Activated naive CD8-positive, alpha-beta T cell treated with anti-CD3 and anti-CD28 coated beads for 36 hours (primary cell): ENCODE measurements around the gene RRBP1. TPM values are rescaled to one million over a fixed set of nuclear protein-coding genes. Genes with fewer than 3 reads are reported as not detected.

Experiments used
- DNase-seq: peaks from one replicate; pipeline ENCODE4 v3.0.0; 2021
- H3K27ac Mint-ChIP-seq: one replicate; pipeline ENCODE4 v1.8.0; 2022; ENCODE audit warnings: mild to moderate bottlenecking, moderate library complexity, mixed read lengths
- H3K27me3 Mint-ChIP-seq: one replicate; pipeline ENCODE4 v1.8.0; 2022; ENCODE audit warnings: mild to moderate bottlenecking, mixed read lengths
- H3K36me3 Mint-ChIP-seq: one replicate; pipeline ENCODE4 v1.8.0; 2021; ENCODE audit warnings: mild to moderate bottlenecking, mixed read lengths
- H3K4me1 Mint-ChIP-seq: one replicate; pipeline ENCODE4 v1.8.0; 2021; ENCODE audit warnings: mixed read lengths
- H3K4me3 Mint-ChIP-seq: one replicate; pipeline ENCODE4 v1.8.0; 2022; ENCODE audit warnings: mild to moderate bottlenecking, moderate library complexity, mixed read lengths
- H3K9me3 Mint-ChIP-seq: one replicate; pipeline ENCODE4 v1.8.0; 2022; ENCODE audit warnings: mixed read lengths
- total RNA-seq, 2 experiments: library from RNA; stranded (reverse); gene quantifications; one replicate each; pipeline ENCODE4 v1.2.3, GENCODE V29; 2021

The RRBP1 gene
- total RNA-seq, 2 experiments from 2014 or later: 24.0 to 26.5 TPM

GRCh38 chr20:17625246-17626051, 56.6 kb downstream of the RRBP1 start:
- Mint-ChIP-seq H3K27ac (no peak overlapping the region), H3K36me3 (no peaks in the 10 kb centered on the region), H3K4me1 (no peaks in the 10 kb centered on the region), H3K4me3 (no peak overlapping the region), H3K9me3 (no peaks in the 10 kb centered on the region), H3K27me3 (no peaks in the 10 kb centered on the region)
- no peak for DNase-seq

DNA sequence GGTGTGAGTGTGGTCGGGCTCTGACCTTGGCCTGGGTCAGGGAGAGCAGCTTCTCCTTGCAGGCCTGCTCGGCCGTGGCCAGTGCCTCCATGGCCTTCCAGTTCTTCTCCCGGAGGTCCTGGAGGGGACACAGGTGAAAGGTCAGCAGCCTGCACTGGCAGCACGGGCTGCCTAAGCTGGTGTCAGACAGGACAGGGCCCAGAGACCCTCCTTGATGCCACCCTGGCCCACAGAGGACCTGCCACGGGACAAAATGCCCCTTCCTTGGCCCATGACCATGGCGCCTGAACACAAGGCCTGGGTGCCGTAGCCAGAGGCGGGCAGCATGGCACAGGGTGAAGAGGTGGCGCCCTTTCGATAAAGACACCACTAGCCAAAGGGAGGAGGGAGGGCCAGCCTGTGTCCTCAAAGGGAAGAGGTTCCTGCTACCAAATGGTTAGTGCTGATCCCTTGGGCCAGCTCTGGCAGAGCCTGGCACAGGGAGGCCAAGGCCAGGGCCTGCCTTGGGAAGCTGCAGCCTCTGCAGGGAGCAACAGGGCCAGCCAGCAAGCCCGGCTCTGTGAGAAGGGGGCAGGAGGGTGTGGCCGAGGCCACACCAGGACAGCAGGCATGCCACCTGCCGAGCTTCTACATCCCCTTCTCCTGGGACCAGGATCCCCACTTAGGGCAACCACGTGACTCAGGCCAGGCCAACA, 57.3 kb downstream of the RRBP1 start:
- Mint-ChIP-seq H3K27ac (no peak overlapping the region), H3K27me3 (no peaks in the 10 kb centered on the region), H3K4me3 (no peak overlapping the region)

DNA sequence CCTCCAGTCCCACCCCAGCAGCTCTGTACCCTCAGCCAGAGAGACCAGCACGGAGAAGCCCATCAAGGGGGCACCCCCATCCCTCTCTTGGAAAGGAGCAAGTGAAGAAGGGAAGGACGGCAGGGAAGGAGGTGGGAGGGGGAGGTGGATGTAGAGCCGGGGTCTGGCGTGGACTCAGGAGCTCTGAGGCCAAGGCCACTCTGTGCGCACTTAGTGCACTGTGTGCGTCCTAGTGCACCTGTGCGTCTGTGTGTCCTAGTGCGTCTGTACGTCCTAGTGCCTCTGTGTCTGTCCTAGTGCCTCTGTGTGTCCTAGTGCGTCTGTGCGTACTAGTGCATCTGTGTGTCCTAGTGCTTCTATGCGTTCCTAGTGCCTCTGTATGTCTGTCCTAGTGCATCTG, 58.0 kb downstream of the RRBP1 start:
- H3K9me3 Mint-ChIP-seq: no peaks in the 10 kb centered on the region
- no peak overlapping the region for H3K4me3 Mint-ChIP-seq
- H3K27ac Mint-ChIP-seq: no peak overlapping the region
- no peak for DNase-seq
- H3K36me3 Mint-ChIP-seq: no peaks in the 10 kb centered on the region
- H3K4me1 Mint-ChIP-seq: no peaks in the 10 kb centered on the region
- no peaks in the 10 kb centered on the region for H3K27me3 Mint-ChIP-seq

More for the DNA sequence above, 57.3 kb downstream of the RRBP1 start:
- no peak for DNase-seq
- Mint-ChIP-seq H3K9me3 (no peaks in the 10 kb centered on the region), H3K36me3 (no peaks in the 10 kb centered on the region), H3K4me1 (no peaks in the 10 kb centered on the region)

DNA sequence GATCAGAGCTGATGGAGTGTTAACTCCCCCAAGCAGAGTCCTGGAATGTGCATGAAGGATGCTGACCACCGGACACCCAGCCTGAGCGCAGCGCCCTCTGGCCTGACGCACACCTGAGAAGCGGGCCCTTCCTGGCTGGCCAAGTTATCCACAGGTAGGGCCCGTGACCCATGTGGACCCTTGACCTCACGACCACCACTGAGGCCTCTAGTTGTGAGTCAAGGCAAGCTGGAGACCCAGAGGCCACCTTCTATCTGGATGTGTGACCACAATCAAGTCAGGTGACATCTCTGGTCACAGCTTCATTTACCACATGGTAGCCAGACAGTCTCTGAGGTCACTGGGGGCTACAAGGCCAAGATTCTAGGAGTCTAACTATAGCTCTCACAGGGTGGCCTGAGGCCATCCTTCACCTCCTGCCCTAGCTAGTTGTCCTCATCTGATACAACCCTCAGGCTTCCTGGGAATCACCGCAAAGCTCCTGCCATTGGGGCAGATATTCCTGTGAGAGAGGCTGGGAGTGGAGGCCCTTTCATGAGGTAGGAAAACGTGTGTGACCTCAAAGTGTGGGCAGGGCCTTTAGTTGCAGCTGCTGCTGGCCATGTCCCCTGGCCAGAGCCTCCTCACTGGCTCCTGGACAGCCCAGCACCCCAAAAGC, 59.1 kb downstream of the RRBP1 start:
- H3K27ac Mint-ChIP-seq: no peak overlapping the region

DNA sequence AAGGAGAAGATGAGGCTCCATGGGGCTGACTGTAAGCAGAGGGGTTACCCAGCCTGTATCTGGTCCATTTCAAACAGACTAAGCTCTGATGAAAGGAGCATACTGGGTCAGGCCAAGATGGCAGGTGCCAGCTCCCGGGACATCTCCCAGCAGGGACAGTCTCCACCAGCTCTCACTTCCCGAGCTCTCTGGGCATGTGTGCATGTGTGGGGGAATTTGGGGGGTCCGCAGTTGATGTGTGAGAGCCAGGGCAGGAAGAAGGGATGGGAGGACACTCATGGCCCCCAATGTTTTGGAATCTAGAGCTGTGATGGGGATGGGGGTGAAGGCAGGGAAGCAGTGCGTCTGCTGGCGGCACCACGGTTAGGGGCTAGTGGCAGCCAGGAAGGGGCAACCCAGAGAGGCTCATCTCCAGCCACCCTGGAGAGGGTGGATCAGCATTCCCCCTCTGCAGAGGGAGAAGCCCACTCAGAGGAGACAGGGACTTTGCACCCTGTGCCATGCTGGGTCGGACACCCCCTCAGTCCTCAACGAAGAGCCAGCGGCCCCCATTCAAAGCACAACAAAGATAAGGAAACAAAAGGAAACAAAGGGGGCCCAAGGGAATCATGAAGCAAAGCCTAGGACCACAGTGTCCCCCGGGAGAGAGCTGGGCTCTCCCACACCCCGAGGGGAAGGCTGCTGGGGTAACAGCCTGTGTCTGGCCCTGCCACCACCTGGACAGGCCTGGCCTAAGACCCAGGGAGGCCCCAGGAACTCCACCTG, 59.8 kb downstream of the RRBP1 start:
- H3K27ac Mint-ChIP-seq: no peak overlapping the region
- no peak overlapping the region for H3K4me3 Mint-ChIP-seq
- no peaks in the 10 kb centered on the region for H3K27me3 Mint-ChIP-seq
- no peaks in the 10 kb centered on the region for H3K4me1 Mint-ChIP-seq
- no peaks in the 10 kb centered on the region for H3K36me3 Mint-ChIP-seq
- H3K9me3 Mint-ChIP-seq: no peaks in the 10 kb centered on the region
- DNase-seq: no peak

More for the DNA sequence above, 59.1 kb downstream of the RRBP1 start:
- DNase-seq: no peak
- Mint-ChIP-seq H3K27me3 (no peaks in the 10 kb centered on the region), H3K36me3 (no peaks in the 10 kb centered on the region), H3K9me3 (no peaks in the 10 kb centered on the region), H3K4me1 (no peaks in the 10 kb centered on the region), H3K4me3 (no peak overlapping the region)

GRCh38 chr20:17621229-17621968, 60.6 kb downstream of the RRBP1 start:
- Mint-ChIP-seq H3K36me3 (no peaks in the 10 kb centered on the region), H3K27me3 (no peaks in the 10 kb centered on the region), H3K27ac (no peak overlapping the region), H3K4me3 (no peak overlapping the region), H3K4me1 (no peaks in the 10 kb centered on the region), H3K9me3 (no peaks in the 10 kb centered on the region)
- DNase-seq: no peak

- no peaks in the 10 kb centered on the region for H3K27me3 Mint-ChIP-seq
- no peaks in the 10 kb centered on the region for H3K36me3 Mint-ChIP-seq
- no peaks in the 10 kb centered on the region for H3K9me3 Mint-ChIP-seq
- H3K4me3 Mint-ChIP-seq: no peak overlapping the region
- no peak overlapping the region for H3K27ac Mint-ChIP-seq
- H3K4me1 Mint-ChIP-seq: no peaks in the 10 kb centered on the region
- no peak for DNase-seq
These were observed 61.4 kb downstream of the RRBP1 start for GRCh38 chr20:17620371-17621228.

GRCh38 chr20:17619351-17620093, 62.5 kb downstream of the RRBP1 start:
- DNase-seq: no peak
- Mint-ChIP-seq H3K36me3 (no peaks in the 10 kb centered on the region), H3K4me3 (no peak overlapping the region), H3K9me3 (no peaks in the 10 kb centered on the region), H3K27ac (no peak overlapping the region), H3K27me3 (no peaks in the 10 kb centered on the region), H3K4me1 (no peaks in the 10 kb centered on the region)

DNA sequence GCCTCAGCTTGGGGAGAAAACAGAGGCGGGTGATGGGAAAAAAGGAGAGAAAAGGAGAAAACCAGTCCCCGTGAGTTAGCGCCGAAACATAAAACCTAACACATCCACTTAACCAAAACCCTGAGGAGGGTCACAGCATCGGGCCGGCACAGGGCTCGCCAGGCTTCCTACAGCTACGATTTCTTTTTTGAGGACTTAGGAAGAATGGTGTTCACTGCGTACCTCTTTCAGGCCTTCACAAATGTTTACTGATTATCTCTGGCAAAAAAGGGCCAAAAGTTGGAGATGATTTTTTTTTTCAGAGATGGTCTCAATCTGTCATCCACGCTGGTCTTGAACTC, 63.4 kb downstream of the RRBP1 start:
- Mint-ChIP-seq H3K4me3 (no peak overlapping the region), H3K36me3 (no peaks in the 10 kb centered on the region), H3K9me3 (no peaks in the 10 kb centered on the region), H3K27me3 (no peaks in the 10 kb centered on the region), H3K27ac (no peak overlapping the region), H3K4me1 (no peaks in the 10 kb centered on the region)
- no peak for DNase-seq

- Mint-ChIP-seq H3K27ac (no peak overlapping the region), H3K4me1 (no peaks in the 10 kb centered on the region), H3K9me3 (no peaks in the 10 kb centered on the region), H3K27me3 (no peaks in the 10 kb centered on the region), H3K36me3 (no peaks in the 10 kb centered on the region), H3K4me3 (no peak overlapping the region)
- no peak for DNase-seq
These were observed 64.0 kb downstream of the RRBP1 start for GRCh38 chr20:17617868-17618672.

GRCh38 chr20:17617212-17617867, 64.7 kb downstream of the RRBP1 start:
- H3K36me3 Mint-ChIP-seq: no peaks in the 10 kb centered on the region
- no peak overlapping the region for H3K4me3 Mint-ChIP-seq
- no peaks in the 10 kb centered on the region for H3K27me3 Mint-ChIP-seq
- peak; percentile 41 for DNase-seq
- no peak overlapping the region for H3K27ac Mint-ChIP-seq
- peaks cover 6% of the 10 kb centered on the region for H3K4me1 Mint-ChIP-seq
- no peaks in the 10 kb centered on the region for H3K9me3 Mint-ChIP-seq

DNA sequence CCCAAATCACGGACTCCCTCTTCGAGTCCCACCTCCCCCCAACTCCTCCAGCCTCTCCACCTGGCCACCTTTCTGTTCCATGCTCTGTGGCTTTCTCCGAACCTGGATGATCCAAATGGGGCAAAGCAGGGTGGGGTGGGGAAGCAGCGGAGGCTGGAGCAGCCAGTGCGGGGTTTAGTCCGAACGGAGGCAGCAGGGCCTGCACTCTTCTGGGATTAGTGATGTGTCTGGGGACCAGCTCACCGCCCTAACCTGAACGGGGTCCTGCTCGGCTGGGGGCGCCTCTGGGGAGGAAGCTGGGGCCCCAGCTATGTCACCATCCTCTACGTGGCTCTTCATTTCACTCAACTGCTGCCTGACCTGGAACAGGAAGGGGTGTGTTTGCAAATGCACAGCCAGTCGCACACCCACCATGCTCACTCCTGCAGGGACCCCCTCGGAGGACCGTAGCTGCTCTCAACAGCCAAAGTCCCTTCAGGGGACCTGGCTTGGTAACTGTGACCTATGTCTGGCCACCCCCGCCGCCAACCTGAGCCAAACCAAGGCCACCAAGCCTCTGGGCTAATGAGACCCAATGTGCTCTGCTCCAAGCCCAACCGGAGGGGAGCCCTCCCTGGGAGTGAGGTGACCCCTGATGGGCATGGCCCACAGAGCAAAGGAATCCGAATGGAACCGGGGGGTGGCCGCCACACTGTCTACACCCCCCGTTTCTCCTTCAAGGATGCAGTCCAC, 65.4 kb downstream of the RRBP1 start:
- Mint-ChIP-seq H3K27me3 (no peaks in the 10 kb centered on the region), H3K4me1 (peaks cover 10% of the 10 kb centered on the region), H3K4me3 (no peak overlapping the region), H3K9me3 (no peaks in the 10 kb centered on the region), H3K27ac (no peak overlapping the region), H3K36me3 (no peaks in the 10 kb centered on the region)
- DNase-seq: no peak
